HCT116 (cell line): ENCODE measurements around the gene MEPCE. TPM values are rescaled to one million over a fixed set of nuclear protein-coding genes. Genes with fewer than 3 reads are reported as not detected.

Experiments used
- ATAC-seq: fragments of 200-7000 bp; cut with Tn5 transposase; 2 replicates; pipeline ENCODE4 v1.9.1; 2020; ENCODE audit warnings: mild to moderate bottlenecking, moderate library complexity
- BruUV-seq: library from RNA; stranded (reverse); fragments of 400-500 nt; replicated peaks from 2 replicates; lab custom pipeline; 2021; lab: Mats Ljungman, UMichigan
- CTCF ChIA-PET: fragments of 300-600 bp; sonication (Branson Sonifier 250); formaldehyde crosslinking; loops from one replicate; lab custom pipeline; 2021; ENCODE audit warnings: antibody characterized with exemption; lab: Charles Lee
- POLR2A ChIA-PET: fragments of 300-600, 350-600 bp; sonication (Branson Sonifier 250); formaldehyde crosslinking; loops from one replicate; lab custom pipeline; 2021; ENCODE audit warnings: antibody characterized with exemption; lab: Charles Lee
- RAD21 ChIA-PET, 2 experiments: fragments of 300-600 bp; sonication (Branson Sonifier 250); formaldehyde crosslinking; loops; one replicate each; lab custom pipeline; 2023; ENCODE audit warnings: low total read pairs in 2 of 2; ENCODE audit not compliant: uncharacterized antibody in 2 of 2, unreplicated experiment in 2 of 2, low non-redundant PET in 1 of 2; lab: Charles Lee
- DNase-seq: peaks from one replicate; pipeline ENCODE4 v3.0.0-alpha.2; 2010; ENCODE audit warnings: low read depth, low spot score
- H2AFZ ChIP-seq: fragments of 200-600 bp; shearing (Covaris generic), sonication (generic); 2 replicates; pipeline ENCODE4 v1.6.1; 2017; ENCODE audit warnings: low read depth, mixed run types, mixed read lengths, antibody characterized with exemption, low read length; ENCODE audit not compliant: poor library complexity, severe bottlenecking
- H3K27ac ChIP-seq: 2 replicates; pipeline ENCODE4 v1.5.1; 2012; ENCODE audit warnings: low read depth, low read length
- H3K27me3 ChIP-seq: fragments of 200-600 bp; sonication (generic); 2 replicates; pipeline ENCODE4 v1.6.1; 2016; ENCODE audit warnings: mixed run types, low read length, mixed read lengths; ENCODE audit not compliant: insufficient read depth
- H3K36me3 ChIP-seq, 2 experiments: fragments of 200-500 bp in 1 of 2; fragments of 200-600 bp in 1 of 2; sonication (Bioruptor generic) in 1 of 2; sonication (generic) in 1 of 2; 2 replicates each; pipeline versions ENCODE4 v1.5.1 to v1.6.1; 2014 to 2016; ENCODE audit warnings: low read length in 2 of 2, inconsistent platforms in 1 of 2, mixed read lengths in 1 of 2, mixed run types in 1 of 2; ENCODE audit not compliant: insufficient read depth in 2 of 2, control insufficient read depth in 1 of 2
- H3K4me1 ChIP-seq, 2 experiments: fragments of 200-600 bp in 1 of 2; sonication (generic) in 1 of 2; 2 replicates each; pipeline versions ENCODE4 v1.5.1 to v1.6.1; 2012 to 2017; ENCODE audit warnings: low read length in 2 of 2, inconsistent platforms in 1 of 2, mild to moderate bottlenecking in 1 of 2, mixed read lengths in 1 of 2, mixed run types in 1 of 2, moderate library complexity in 1 of 2; ENCODE audit not compliant: insufficient read depth in 2 of 2, control insufficient read depth in 1 of 2
- H3K4me2 ChIP-seq: fragments of 200-600 bp; sonication (generic); 2 replicates; pipeline ENCODE4 v1.6.1; 2017; ENCODE audit warnings: mixed run types, low read length, mixed read lengths
- H3K4me3 ChIP-seq, 2 experiments: fragments of 200-600 bp in 1 of 2; sonication (generic) in 1 of 2; replicated peaks in 1 of 2; 2 replicates each; pipeline ENCODE4 v1.5.1; 2011 to 2016; ENCODE audit warnings: low read length in 2 of 2, control low read depth in 1 of 2, low read depth in 1 of 2, mild to moderate bottlenecking in 1 of 2, mixed read lengths in 1 of 2, mixed run types in 1 of 2
- H3K79me2 ChIP-seq: fragments of 200-600 bp; sonication (generic); 2 replicates; pipeline ENCODE4 v1.6.1; 2017; ENCODE audit warnings: mild to moderate bottlenecking, mixed run types, low read length, moderate library complexity, mixed read lengths; ENCODE audit not compliant: insufficient read depth
- H3K9ac ChIP-seq: fragments of 200-600 bp; sonication (generic); 2 replicates; pipeline ENCODE4 v1.6.1; 2016; ENCODE audit warnings: low read length, mixed read lengths
- H3K9me2 ChIP-seq: fragments of 200-600 bp; sonication (generic), shearing (Covaris generic); 2 replicates; pipeline ENCODE4 v1.6.1; 2017; ENCODE audit warnings: mixed run types, mild to moderate bottlenecking, moderate library complexity; ENCODE audit not compliant: insufficient read depth
- H3K9me3 ChIP-seq, 2 experiments: fragments of 200-500 bp in 1 of 2; fragments of 200-600 bp in 1 of 2; sonication (Bioruptor generic) in 1 of 2; sonication (generic) in 1 of 2; 2 replicates each; pipeline ENCODE4 v1.6.1; 2014 to 2017; ENCODE audit warnings: low read length in 2 of 2, mixed read lengths in 2 of 2, inconsistent platforms in 1 of 2, low read depth in 1 of 2, mild to moderate bottlenecking in 1 of 2, mixed run types in 1 of 2, moderate library complexity in 1 of 2; ENCODE audit not compliant: control insufficient read depth in 1 of 2, insufficient read depth in 1 of 2
- H4K20me1 ChIP-seq: fragments of 200-600 bp; sonication (generic), shearing (Covaris generic); 2 replicates; pipeline ENCODE4 v1.6.1; 2017; ENCODE audit warnings: mixed run types, mild to moderate bottlenecking, moderate library complexity; ENCODE audit not compliant: insufficient read depth
- JUND ChIP-seq: IDR thresholded peaks from 2 replicates; pipeline ENCODE4 v1.6.1; 2012
- MAX ChIP-seq: IDR thresholded peaks from 2 replicates; pipeline ENCODE4 v1.6.1; 2012
- POLR2A ChIP-seq: IDR thresholded peaks from 2 replicates; pipeline ENCODE4 v1.7.0; 2011; ENCODE audit warnings: borderline replicate concordance; ENCODE audit not compliant: insufficient read depth, insufficient read length; ENCODE audit errors: extremely low read depth
- REST ChIP-seq: IDR thresholded peaks from 2 replicates; pipeline ENCODE4 v1.6.1; 2012; ENCODE audit warnings: low read depth
- ZNF274 ChIP-seq: fragments of 200-500 bp; sonication (Bioruptor generic); IDR thresholded peaks from 2 replicates; pipeline ENCODE4 v1.6.1; 2014; ENCODE audit warnings: mild to moderate bottlenecking, low read depth, low read length, inconsistent platforms
- intact Hi-C: fragments of 100-400 bp; cut with micrococcal nuclease; formaldehyde crosslinking; loops from 2 replicates; pipeline ENCODE4 v1.10.0; 2022
- total RNA-seq: library from RNA; stranded (reverse); gene quantifications from one replicate; pipeline ENCODE4 v1.2.1, GENCODE V29; 2021; ENCODE audit not compliant: unreplicated experiment

MEPCE gene
- total RNA-seq, 1 experiment from 2014 or later = 44.4 TPM

GRCh38 chr7:100444311-100445278 is 15.0 kb downstream of the MEPCE start:
- no peaks in the 10 kb centered on the region for H4K20me1 ChIP-seq
- DNase-seq (no peak), ATAC-seq (no peak)
- H3K27me3 ChIP-seq = no peaks in the 10 kb centered on the region
- H2AFZ ChIP-seq = no peak overlapping the region
- ChIA-PET CTCF (no interaction called here), POLR2A (interaction anchor here (1.9 kb wide), 1 partner anchor 16 kb away, joined by 6 read pairs; the partner anchor contains the start of gene ZCWPW1), RAD21 (no interaction called here)
- no peak for TF ChIP-seq REST
- TF ChIP-seq POLR2A = no peak
- TF ChIP-seq ZNF274 = no peak
- no peak for TF ChIP-seq MAX
- TF ChIP-seq JUND = no peak
- H3K27ac ChIP-seq = no peak overlapping the region
- H3K4me3 ChIP-seq = no peak overlapping the region
- H3K9ac ChIP-seq = no peak overlapping the region
- H3K36me3 ChIP-seq = no peaks in the 10 kb centered on the region
- H3K9me3 ChIP-seq = no peaks in the 10 kb centered on the region
- BruUV-seq = no TSS peak
- no peak overlapping the region for H3K4me2 ChIP-seq
- no peaks in the 10 kb centered on the region for H3K79me2 ChIP-seq
- H3K4me1 ChIP-seq = peaks cover 0 to 11% of the 10 kb centered on the region in 2 experiments; a peak in 2 of 4 replicates
- intact Hi-C loops = no loop called here
- no peaks in the 10 kb centered on the region for H3K9me2 ChIP-seq
